ENCODE data around the gene DNAL1.

DNA sequence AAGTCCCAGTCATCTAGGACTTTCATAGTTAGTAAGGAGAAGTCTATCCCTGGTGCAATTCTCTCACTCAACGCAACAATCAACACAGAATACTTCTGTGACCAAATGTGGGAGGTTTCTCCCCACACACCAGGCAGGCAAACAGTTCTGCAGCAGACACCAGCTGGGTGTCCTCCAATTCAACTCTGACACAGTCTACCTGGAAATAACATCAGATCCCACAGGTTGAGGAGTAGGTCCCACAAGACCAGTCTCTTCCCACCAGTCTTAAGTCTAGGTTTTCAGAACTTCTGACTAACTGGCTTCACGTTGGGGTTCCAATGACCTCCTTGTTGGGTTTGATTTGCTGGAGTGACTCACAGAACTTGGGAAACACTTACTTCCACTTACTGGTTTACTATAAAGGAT is 17.6 kb upstream of the DNAL1 start:
- TF ChIP-seq, protein P1, sequence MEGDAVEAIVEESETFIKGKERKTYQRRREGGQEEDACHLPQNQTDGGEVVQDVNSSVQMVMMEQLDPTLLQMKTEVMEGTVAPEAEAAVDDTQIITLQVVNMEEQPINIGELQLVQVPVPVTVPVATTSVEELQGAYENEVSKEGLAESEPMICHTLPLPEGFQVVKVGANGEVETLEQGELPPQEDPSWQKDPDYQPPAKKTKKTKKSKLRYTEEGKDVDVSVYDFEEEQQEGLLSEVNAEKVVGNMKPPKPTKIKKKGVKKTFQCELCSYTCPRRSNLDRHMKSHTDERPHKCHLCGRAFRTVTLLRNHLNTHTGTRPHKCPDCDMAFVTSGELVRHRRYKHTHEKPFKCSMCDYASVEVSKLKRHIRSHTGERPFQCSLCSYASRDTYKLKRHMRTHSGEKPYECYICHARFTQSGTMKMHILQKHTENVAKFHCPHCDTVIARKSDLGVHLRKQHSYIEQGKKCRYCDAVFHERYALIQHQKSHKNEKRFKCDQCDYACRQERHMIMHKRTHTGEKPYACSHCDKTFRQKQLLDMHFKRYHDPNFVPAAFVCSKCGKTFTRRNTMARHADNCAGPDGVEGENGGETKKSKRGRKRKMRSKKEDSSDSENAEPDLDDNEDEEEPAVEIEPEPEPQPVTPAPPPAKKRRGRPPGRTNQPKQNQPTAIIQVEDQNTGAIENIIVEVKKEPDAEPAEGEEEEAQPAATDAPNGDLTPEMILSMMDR (IDR thresholded peaks at IDR 0.05): no peak
- no peak for TF ChIP-seq ZFX (IDR thresholded peaks at IDR 0.05; ENCODE audit: borderline replicate concordance)
